ENCODE measurements around the gene IGSF8. TPM values are rescaled to one million over a fixed set of nuclear protein-coding genes. Genes with fewer than 3 reads are reported as not detected.

The IGSF8 gene
- total and polyA plus RNA-seq, 2 of the 8 experiments (the other 6 are each of a cell fraction or from before 2014, with no cell fraction given) = 69.6 to 132 TPM

DNA sequence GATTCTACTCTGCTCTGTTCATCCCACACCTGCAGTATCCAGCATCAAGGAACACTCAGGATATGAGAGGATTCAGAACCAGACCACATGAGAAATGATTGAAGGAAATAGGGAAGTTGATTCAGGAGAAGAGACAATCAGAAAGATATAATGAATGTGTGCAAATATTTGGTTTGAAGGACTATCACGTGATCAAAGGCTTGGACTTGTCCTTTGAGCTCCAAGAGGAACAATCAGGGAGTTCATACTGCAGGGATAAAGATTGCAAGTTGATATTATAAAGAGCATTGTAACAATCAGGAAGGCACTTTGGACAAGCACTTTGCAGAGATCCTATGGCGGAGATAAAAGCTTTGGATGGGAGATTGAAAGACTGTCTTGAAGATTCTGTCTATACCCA lies 52.8 kb downstream of the IGSF8 start (continued):
- TF ChIP-seq USF2 (IDR thresholded peaks at IDR 0.05; ENCODE audit: low read length) = no peak
- no peak for TF ChIP-seq EP300 (IDR thresholded peaks at IDR 0.05; ENCODE audit: borderline replicate concordance in 1 of 2, low read depth in 2 of 2, low read length in 2 of 2)
- no peak for TF ChIP-seq RBBP5 (IDR thresholded peaks at IDR 0.05; ENCODE audit: borderline replicate concordance, low read depth, low read length)
- TF ChIP-seq EGR1 (IDR thresholded peaks at IDR 0.05; ENCODE audit: borderline replicate concordance, low read depth, low read length) = no peak

Data from H1 (cell line).